GM21786 (cell line): Measurements from ENCODE around the gene FGGY.
A peak's percentile ranks its signal among the peaks of the same experiment; 100 is the strongest.
"Not testable (repeated sequence)": the region's sequence is repeated elsewhere in the genome, so short reads cannot be mapped to it uniquely, and the experiment has no call there.

ENCODE experiments used
- ATAC-seq: cut with Tn5 transposase; IDR thresholded peaks from one replicate; pipeline ENCODE4 v1.9.1; 2021; ENCODE audit not compliant: unreplicated experiment

Gene FGGY

DNA sequence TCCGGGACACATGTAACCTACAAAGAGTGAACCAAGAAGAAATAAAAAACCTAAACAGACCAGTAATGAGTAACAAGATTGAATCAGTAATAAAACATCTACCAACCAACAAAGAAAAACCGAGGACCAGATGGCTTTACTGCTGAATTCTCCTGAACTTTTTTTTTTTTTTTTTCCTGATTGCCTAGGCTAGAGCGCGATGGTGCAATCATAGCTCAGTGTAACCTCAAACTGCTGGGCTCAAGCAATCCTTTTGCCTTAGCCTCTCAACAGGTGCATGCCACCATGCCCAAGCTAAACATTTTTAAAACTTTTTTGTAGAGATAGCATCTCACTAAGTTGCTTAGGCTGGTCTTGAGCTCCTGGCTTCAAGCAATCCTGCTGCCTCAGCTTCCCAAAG, 11.2 kb upstream of the FGGY start:
- no peak for ATAC-seq

DNA sequence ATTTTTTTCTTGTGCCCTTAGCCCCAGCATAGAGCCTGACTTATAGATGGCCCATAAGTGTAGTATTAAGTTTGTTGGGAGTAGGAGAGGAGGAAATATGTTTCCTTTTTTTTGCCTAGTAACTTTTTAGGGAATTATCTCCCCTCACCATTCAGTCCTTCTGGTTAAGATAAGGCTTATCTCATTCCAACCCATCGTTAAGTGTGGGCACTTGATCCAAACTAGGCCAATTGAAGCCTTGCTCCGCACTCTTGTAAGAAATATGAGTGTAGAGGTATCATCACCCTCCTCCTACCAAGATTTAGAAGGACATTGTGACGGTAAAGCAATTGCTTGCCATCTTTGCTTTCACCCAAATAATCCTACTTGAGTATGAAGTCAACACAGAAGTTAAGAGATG, 8.8 kb upstream of the FGGY start:
- no peak for ATAC-seq

DNA sequence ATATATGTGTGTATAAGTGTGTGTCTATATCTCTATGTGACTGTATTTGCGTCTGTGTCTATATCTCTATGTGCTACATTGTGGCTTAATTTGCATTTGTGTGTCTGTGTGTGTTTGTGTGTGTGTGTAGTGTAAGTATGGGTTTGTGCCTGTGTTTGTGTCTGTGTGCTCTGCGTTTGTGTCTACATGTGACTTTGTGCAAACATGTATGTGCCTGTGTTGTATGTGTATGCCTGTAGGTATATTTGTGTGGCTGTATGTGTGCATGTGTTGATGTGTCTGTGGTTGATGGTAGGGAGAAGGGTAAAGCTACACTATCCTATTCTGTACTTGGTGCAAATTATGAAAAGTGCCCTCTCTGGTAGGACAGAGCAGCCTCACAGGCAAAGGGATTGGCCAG, 7.3 kb upstream of the FGGY start:
- no peak for ATAC-seq

DNA sequence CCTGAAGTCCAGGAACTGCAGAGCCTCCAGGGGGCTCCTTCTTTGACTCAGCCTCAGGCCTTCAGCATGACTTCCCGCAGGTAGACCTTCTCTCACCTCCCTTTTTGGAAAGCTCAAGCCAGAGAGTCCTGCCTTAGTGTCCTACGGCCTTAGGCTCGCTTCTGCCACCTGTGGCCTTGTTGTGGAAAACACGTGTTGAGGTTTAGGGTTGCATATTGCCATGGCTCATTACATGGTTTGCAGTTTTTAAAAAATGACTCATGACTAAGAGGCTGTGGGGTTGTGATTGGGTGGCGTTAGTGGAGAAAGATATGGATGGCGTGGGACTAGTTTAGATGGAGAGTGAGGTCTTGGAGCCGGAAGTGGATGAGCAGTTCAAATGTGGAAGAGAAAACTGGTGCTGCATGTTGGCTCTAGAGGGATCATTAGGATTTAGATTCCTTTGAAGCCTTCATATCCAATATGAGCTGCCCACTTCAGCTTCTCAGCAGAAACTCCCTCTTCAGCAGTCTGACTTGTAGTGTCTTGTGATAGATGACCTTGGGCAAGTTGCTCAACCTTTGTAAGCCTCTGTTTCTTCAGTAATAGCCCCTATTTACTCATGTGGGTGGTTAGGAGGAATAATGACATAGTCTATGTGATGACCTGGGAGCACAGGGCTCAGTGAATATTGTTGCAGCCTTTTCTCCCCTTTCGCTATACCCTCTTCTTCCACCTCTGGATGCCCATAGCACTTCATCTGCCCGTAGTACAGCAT, 6.5 kb upstream of the FGGY start:
- ATAC-seq = peak; percentile 80

DNA sequence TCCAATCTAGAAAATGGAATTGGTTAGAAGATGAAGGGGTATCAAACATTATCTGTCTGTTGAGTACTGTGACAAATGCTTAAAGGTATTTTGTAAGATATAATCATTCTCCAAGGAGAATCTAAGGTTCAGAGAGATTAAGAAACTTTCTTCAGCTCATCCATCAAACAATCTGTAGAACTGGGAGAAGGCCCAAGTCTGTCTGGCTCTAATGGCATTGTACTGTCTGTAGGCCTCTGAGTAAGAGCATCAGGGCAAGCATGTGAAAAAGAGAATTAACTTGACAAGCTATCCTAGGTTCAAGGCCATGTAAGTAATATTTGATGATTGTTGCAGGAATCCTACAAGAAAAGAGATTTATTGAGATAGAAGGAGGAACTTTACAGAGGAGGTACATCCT, 5.3 kb upstream of the FGGY start:
- ATAC-seq = no peak

DNA sequence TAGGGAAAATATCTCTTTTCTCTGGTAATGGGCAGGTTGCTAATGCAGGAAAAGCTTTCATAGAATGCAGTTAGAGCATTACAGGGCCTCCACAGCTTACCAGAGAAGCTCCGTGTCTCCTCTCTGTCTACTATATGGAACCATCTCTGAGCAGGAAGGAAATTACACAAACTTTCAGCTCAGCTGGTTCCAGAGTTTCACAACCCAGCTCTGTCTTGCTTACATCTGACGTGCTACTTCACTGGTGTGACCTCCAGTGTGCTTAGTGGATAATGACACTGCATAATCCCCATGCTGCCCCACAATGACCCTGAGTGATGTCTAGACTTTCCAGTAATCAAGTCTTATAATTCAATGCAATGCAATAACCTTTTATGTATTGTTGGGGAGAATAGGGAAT, 4.3 kb upstream of the FGGY start:
- no peak for ATAC-seq

DNA sequence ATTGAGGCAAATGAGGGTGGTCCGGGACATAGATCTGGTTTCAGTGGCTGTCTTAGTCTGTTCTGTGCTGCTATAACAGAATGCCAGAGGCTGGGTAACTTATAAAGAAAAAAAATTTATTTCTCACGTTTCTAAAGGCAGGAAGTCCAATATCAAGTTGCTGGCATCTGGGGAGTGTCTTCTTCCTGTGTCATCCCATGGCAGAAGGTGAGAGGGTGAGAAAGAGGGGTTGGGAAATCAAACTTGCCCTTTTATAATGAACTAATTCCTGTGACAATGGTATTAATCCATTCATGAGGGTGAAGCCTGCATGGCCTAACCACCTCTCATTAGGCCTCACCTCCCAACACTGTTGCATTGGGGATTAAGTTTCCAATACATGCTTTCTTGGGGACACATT, 3.7 kb upstream of the FGGY start:
- ATAC-seq = no peak

DNA sequence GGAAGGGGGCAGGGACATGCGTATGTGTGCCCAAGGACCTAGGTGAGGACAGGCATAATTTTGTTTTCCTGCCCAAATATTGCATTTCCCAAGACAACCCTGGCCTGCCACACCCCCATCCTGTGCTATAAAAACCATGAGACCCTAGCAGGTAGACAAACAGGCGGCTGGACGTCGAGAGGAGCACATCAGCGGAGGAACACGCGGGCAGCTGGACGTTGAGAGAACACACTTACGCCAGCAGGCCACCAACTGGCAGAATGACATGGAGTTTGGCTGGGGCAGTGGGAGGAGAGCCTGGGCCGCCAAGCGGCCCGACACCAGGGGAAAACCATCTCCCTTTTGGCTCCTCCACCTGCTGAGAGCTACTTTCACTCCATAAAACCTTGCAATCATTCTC, 3.0 kb upstream of the FGGY start:
- no peak for ATAC-seq

DNA sequence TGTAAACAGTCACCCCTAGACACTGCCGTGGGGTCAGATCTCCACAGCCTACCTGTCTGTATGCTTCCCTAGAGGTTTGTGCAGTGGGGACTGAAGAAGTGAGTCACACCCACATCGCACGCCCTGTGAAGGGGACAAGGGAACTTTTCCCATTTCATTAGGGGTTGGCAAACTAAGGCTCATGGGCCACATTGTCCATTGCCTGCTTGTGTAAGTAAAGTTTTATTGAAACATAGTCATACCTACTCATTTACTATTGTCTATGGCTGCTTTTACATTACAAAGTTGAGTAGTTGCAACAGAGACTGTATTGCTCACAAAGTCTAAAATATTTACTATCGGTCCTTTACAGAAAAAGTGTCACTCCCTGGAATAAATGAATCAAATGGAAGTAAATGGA, 2.5 kb upstream of the FGGY start:
- no peak for ATAC-seq

DNA sequence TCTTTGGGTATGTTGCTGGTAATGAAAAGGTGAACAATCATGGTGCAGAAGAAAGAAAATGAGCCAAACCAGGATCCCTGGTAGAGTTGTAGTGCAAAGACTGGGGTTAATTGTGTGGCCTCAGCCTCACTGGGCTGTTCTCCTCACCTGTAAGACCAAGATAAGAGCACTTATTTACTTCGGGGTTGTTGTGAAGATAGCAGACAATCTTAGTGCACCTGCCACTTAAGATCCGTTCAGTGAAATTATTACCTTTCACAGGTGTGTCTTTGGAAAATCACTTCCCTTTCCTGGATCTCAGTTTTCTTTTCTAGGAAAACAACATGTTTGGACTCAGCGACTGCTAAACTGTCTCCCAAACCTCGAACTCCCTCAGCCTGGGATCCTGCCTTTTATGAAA, 1.3 kb upstream of the FGGY start:
- no peak for ATAC-seq

DNA sequence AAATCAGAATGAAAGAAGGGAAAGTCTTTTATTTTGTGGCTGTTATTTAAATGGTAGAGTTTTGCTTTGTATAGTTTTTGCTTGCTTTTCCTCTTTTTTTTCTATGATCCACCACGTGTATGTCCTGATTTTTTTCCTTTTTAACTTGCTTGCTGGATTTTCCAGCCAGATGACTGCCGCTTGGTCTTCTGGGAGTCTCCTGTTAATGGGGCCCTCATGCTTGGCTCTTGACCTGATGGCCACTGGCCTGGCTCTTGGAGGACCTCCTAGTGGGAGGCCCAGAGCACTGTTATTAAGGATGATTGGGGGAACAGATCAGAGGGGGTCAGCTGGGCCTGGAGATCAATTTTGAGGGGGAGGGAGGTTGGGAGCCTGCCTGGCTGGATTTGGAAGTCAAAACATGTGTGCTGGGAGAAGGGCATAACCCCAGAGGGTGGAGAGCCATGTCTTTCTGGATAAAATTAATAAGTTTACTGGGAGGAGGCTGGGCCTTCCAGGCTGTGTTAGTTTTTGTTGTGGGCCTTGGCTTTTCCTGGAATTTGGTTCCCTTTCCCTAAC, 1.2 kb downstream of the FGGY start:
- no peak for ATAC-seq

DNA sequence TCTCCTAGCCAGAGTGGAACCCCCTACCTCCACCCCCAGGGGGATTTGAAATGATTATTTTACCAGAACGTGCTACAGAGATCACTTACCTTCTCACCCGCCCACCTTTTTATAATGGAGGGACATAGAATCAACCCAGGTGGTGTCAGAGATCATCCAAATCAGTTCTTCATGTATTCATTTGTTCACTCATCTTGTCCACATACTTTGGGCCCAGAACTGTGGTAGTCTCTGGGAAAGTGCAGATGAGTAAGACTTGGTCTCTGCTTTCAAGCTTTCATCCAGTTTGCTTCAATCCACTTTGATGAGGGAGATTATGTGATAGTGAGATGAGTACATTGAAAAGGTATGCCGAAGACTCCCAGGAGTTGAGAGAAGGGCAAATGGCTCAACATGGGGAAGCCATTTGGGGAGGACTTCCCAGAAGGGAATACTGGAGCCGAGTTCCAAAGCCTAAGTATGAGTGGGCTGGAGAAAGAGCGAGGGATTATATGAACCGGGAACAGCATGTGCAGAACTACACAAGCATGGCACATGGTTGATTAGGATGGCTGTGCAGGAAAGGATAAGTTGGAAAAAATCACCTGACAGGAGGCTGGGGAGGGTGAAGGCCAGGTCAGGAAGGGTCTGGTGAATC, 1.9 kb downstream of the FGGY start:
- no peak for ATAC-seq

DNA sequence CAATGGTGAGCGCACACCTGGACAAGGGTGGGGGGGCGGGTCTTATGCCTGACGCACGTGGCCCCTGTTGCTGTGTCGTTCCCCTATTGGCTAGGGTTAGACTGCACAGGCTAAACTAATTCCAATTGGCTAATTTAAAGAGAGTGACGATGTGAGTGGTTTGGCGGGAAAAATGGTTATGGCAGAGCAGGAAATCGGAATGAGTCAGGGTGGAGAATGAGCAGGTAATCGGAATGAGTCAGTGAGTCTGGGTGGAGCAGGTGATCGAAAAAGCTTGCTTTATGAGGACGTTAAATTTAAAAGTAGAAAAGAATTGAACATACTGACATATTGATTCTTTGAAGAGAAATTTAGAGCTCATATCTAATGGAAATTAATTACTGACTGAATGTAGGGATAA, 2.8 kb downstream of the FGGY start:
- not testable (repeated sequence) for ATAC-seq

DNA sequence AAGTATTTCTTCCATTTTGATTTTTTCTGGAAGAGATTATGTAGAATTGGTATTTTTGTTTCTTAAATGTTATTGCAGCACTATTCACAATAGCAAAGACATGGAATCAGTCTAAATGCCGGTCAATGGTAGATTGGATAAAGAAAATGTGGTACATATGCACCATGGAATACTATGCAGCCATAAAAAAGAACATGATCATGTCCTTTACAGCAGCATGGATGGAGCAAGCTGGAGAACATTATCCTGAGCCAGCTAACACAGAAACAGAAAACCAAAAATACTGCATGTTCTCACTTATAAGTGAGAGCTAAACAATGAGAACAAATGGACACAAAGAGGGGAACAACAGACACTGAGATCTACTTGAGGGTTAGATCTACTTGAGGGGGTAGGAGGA, 5.4 kb downstream of the FGGY start:
- no peak for ATAC-seq

DNA sequence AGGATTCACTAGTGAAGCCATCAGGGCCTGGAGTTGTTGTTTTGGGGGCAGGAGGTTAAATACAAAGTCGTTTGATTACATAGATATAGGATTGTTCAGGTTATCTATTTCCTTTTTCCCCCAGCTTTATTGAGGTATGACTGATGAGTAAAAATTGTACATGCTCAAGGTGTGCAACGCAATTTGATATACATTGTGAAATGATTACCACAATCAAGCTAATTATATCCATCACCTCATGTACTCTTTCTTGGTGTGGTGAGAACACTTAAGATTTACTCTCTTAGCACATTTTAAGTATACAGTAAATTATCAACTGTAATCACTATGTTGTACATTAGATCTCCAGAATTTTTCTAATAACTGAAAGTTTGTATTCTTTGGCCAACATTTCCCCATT, 6.0 kb downstream of the FGGY start:
- no peak for ATAC-seq

DNA sequence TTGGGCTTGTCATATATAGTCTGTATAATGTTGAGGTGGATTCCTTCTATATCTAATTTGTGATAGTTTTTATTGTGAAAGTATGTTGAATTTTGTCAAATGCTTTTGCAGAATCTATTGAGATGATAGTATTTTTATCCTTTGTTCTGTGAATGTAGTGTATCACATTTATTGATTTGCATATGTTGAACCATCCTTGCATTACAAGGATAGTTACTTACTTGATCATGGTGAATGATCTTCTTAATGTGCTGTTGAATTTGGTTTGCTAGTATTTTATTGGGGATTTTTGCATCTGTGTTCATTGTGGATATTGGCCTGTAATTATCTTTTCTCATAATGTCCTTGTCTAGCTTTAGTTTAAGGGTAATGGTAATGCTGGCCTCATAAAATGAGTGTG, 8.3 kb downstream of the FGGY start:
- no peak for ATAC-seq

DNA sequence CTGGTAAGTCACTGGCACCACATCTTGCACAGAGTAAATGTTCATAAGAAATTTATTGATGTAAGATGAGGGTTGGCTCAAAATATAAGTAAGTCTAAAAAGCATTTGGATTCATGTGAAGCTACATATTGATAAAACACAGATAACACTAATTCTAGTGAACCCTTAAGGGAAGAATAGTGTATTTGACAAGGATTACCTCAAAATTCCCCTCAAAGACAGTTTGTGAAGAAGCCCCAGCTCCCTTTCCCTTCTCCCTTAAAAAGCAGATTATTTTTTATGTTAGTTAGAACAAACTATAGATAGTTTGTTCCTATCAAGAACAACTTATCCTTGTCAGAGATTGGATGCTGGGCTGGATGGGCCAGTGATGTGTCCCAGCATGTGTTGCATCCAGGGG, 10.7 kb downstream of the FGGY start:
- no peak for ATAC-seq

DNA sequence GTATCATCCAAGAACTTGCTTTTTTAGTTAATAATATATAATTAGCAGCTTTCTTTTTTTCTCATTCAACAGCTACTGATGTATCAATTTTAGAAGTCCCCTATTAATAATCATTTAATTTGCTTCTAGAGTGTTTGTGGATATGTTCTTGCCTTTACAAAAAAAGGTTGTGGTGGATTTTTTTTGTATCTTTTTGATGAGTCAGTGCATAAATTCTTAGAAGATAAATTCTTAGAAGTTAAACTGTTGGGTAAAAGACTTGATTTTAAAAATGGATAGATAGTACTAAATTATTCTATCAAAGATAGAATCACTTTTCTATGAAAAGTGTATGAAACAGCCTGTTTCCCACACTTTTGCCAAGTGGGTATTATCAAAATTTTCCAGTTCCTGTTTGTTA, 11.9 kb downstream of the FGGY start:
- no peak for ATAC-seq

DNA sequence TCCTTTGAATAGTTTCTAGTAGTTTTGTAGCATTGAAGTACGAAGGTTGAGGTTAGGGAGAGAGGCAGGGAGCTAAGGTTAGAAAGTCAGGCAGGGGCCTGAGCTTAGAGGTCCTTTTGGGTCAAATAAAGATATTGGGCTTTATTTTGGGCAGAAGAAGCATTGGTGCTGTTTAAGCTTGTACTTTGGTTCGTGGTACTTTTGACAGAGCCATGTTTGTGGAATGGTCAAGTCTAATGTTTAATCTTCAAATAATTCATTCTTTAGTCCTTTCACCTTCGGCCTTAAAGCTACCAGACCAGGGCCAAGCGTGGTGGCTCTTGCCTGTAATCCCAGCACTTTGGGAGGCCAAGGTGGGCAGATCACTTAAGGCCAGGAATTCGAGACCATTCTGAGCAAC, 12.5 kb downstream of the FGGY start:
- no peak for ATAC-seq

DNA sequence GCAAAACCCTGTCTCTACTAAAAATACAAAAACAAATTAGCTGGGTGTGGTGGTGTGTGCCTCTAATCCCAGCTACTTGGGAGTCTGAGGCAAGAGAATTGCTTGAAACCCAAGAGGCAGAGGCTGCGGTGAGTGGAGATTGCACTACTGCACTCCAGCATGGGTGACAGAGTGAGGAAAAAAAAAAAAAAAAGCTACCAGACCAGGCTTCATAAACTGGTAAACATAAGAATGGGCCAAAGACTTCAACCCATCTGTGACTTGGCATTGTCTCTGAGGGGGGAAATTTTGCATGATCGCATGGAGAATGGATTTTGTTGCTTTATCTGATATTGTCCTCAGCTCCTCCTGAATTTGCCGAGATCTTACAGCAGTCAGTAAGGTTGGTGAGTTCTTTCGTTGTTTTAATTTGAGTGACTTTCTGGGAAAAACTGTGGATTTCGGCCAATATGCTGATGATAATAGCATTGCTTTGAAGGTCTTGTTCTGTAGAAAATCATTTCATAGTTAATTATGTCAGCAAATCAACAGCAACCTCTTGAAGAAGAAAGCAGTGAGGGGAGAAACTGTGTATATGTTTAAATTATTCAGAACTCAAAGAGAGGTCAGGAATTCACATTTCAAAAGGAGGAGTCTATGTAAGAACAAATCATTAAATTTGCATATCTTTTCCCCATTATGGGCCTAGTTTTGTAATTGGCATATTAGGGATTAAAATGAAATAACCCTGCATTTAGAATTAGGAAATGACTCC, 13.1 kb downstream of the FGGY start:
- no peak for ATAC-seq

DNA sequence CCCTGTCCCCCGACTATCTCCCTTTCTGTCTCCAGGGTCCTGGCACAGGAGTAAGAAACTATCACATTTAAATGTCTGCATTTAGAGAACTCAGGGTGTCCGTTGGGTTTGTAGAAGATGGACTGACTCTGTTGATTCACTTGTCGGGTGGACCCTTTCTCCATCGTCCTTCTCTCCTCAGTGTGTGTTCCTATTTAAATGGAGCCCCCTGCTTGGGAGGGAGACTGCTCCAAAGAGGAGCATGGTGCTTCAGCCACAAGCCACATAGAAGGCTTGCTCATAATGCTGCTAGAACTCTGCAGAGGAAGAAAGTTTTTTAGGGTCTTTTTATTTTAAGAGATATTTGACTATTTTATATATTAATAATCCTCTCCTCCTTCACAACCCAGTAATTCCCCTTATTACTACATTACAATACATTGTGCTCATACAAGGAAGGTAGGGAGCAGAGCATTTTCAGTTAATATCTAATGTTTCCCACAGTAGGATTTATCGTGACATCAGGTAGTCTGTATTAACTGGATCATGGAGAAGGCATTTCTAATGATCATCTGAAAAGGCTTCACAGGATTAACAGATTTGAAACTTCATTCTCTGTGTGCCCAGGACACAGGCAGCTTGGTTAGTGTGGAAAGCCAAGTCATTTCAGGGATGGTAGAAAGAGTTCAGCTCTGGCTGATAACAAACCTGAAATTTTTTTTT, 13.8 kb downstream of the FGGY start:
- ATAC-seq = no peak
